HepG2 (cell line): ENCODE data around the gene ZNRF3. TPM values are rescaled to one million over a fixed set of nuclear protein-coding genes. Genes with fewer than 3 reads are reported as not detected.

Source experiments
- ATF4 ChIP-seq, 2 experiments: fragments of 450-650 bp in 1 of 2; sonication (generic) in 1 of 2; formaldehyde crosslinking; IDR thresholded peaks; 2 replicates each; pipeline versions ENCODE4 v1.5.0 to v1.8.0; 2020 to 2022; ENCODE audit warnings: mild to moderate bottlenecking in 1 of 2, missing genetic modification reagents in 1 of 2
- DRAP1 ChIP-seq: IDR thresholded peaks from 2 replicates; pipeline ENCODE4 v1.6.1; 2016; ENCODE audit warnings: missing genetic modification reagents, missing compliant biosample characterization
- KDM5B ChIP-seq: sonication (generic); formaldehyde crosslinking; IDR thresholded peaks from 2 replicates; pipeline ENCODE4 v1.4.0; 2020; ENCODE audit warnings: missing genetic modification reagents, mild to moderate bottlenecking, borderline replicate concordance
- KLF11 ChIP-seq: IDR thresholded peaks from 2 replicates; pipeline ENCODE4 v1.6.1; 2016; ENCODE audit warnings: missing compliant biosample characterization
- MAFG ChIP-seq: sonication (generic); formaldehyde crosslinking; IDR thresholded peaks from 2 replicates; pipeline ENCODE4 v1.5.1; 2020; ENCODE audit warnings: mild to moderate bottlenecking, missing genetic modification reagents
- SP140L ChIP-seq: sonication (generic); formaldehyde crosslinking; IDR thresholded peaks from 2 replicates; pipeline ENCODE4 v1.4.0; 2020; ENCODE audit warnings: missing genetic modification reagents, borderline replicate concordance
- TEAD2 ChIP-seq: sonication (generic); formaldehyde crosslinking; IDR thresholded peaks from 2 replicates; pipeline ENCODE4 v1.9.0; 2021; ENCODE audit warnings: missing genetic modification reagents
- TRIM24 ChIP-seq: sonication (generic); formaldehyde crosslinking; IDR thresholded peaks from 2 replicates; pipeline ENCODE4 v1.8.0; 2022; ENCODE audit warnings: mild to moderate bottlenecking, missing genetic modification reagents
- YEATS2 ChIP-seq: sonication (generic); formaldehyde crosslinking; IDR thresholded peaks from 2 replicates; pipeline ENCODE4 v1.4.0; 2020; ENCODE audit warnings: missing genetic modification reagents, borderline replicate concordance
- ZNF207 ChIP-seq: fragments of 450-650 bp; IDR thresholded peaks from 2 replicates; pipeline ENCODE4 v1.6.1; 2016; ENCODE audit warnings: antibody characterized with exemption, borderline replicate concordance
- ZNF3 ChIP-seq: IDR thresholded peaks from 2 replicates; pipeline ENCODE4 v1.7.0; 2017; ENCODE audit warnings: inconsistent platforms
- ZNF678 ChIP-seq: sonication (generic); formaldehyde crosslinking; IDR thresholded peaks from 2 replicates; pipeline ENCODE4 v1.4.0; 2020; ENCODE audit warnings: mild to moderate bottlenecking, missing genetic modification reagents
- polyA plus RNA-seq, 8 experiments: library from polyadenylated mRNA; depleted of rRNA in 3 of 8; stranded (reverse) in 7 of 8; unstranded in 1 of 8; fragments of >200 nt; fragmentation: Illumina TruSeq in 4 of 8; extraction: Trizol in 4 of 8; gene quantifications; 2 replicates each; pipeline versions ENCODE4 v1.2.1 to v1.2.3, GENCODE V29; 2011 to 2016; ENCODE audit warnings: low read depth in 4 of 8, missing spikeins in 1 of 8, mixed read lengths in 1 of 8; ENCODE audit not compliant: insufficient read depth in 1 of 8
- total RNA-seq, 5 experiments: library from RNA; depleted of rRNA; stranded (reverse); fragments of >200 nt; fragmentation: Illumina TruSeq; extraction: Trizol; gene quantifications; 2 replicates each; pipeline ENCODE4 v1.2.3, GENCODE V29; 2016; ENCODE audit warnings: low read depth in 1 of 5
- TF ChIP-seq, protein P1 (sequence below): sonication (generic); formaldehyde crosslinking; IDR thresholded peaks from 2 replicates; pipeline ENCODE4 v1.5.1; 2020; ENCODE audit warnings: mild to moderate bottlenecking, missing genetic modification reagents, moderate library complexity
- TF ChIP-seq, protein P2 (sequence below): sonication (generic); formaldehyde crosslinking; IDR thresholded peaks from 2 replicates; pipeline ENCODE4 v1.5.0; 2020; ENCODE audit warnings: mild to moderate bottlenecking, missing genetic modification reagents, borderline replicate concordance

Gene ZNRF3
- total and polyA plus RNA-seq, 2 of the 13 experiments (the other 11 are each of a cell fraction or from before 2014, with no cell fraction given) = 20.3 to 36.7 TPM

DNA sequence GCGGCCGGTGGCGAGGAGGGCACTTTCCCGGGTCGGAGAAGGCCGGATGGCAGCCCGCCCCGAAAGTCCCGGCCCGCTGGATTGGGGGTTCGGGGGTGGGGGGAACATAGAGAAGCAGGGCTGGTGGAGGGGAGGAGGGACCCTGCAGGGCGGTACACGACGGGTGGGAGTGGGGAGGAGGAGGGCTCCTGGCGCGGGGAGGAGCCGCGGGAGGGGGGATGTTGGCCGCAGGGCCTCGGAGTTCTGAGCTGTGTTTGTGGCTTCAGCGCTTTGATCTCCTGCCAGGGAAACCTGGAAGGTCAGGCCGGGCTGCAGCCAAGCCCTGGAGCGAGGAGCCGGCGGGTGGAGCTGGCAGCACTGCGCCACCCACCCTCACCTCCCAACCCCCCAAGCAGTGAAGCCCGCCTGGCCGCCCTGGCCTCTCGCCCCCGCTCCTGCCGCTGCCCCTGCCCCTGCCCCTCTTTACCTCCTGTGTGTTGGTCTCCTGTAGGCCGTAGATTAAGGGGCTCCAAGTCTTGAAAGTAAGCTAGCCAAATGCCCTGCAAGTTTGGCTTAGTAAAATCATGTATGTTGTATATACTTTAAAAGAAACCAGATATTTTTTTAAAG lies 147.3 kb downstream of the ZNRF3 start (continued):
- TF ChIP-seq ATF4 (CRISPR knock-in tag; IDR thresholded peaks at IDR 0.05) (no peak), TEAD2 (CRISPR knock-in tag) (no peak), KDM5B (CRISPR knock-in tag) (peak; percentile 74; the same call in 1 of the 2 replicates), TRIM24 (CRISPR knock-in tag) (no peak), MAFG (CRISPR knock-in tag) (no peak), YEATS2 (CRISPR knock-in tag) (no peak), KLF11 (CRISPR knock-in tag) (no peak), ZNF3 (CRISPR knock-in tag) (no peak), ZNF207 (no peak), SP140L (no peak), ZNF678 (CRISPR knock-in tag) (peak; percentile 72; the same call in 1 of the 2 replicates), DRAP1 (CRISPR knock-in tag) (peak; percentile 23; the same call in 1 of the 2 replicates)
- TF ChIP-seq, protein P1, sequence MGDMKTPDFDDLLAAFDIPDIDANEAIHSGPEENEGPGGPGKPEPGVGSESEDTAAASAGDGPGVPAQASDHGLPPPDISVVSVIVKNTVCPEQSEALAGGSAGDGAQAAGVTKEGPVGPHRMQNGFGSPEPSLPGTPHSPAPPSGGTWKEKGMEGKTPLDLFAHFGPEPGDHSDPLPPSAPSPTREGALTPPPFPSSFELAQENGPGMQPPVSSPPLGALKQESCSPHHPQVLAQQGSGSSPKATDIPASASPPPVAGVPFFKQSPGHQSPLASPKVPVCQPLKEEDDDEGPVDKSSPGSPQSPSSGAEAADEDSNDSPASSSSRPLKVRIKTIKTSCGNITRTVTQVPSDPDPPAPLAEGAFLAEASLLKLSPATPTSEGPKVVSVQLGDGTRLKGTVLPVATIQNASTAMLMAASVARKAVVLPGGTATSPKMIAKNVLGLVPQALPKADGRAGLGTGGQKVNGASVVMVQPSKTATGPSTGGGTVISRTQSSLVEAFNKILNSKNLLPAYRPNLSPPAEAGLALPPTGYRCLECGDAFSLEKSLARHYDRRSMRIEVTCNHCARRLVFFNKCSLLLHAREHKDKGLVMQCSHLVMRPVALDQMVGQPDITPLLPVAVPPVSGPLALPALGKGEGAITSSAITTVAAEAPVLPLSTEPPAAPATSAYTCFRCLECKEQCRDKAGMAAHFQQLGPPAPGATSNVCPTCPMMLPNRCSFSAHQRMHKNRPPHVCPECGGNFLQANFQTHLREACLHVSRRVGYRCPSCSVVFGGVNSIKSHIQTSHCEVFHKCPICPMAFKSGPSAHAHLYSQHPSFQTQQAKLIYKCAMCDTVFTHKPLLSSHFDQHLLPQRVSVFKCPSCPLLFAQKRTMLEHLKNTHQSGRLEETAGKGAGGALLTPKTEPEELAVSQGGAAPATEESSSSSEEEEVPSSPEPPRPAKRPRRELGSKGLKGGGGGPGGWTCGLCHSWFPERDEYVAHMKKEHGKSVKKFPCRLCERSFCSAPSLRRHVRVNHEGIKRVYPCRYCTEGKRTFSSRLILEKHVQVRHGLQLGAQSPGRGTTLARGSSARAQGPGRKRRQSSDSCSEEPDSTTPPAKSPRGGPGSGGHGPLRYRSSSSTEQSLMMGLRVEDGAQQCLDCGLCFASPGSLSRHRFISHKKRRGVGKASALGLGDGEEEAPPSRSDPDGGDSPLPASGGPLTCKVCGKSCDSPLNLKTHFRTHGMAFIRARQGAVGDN (CRISPR knock-in tag) = peak; percentile 89
- TF ChIP-seq, protein P2, sequence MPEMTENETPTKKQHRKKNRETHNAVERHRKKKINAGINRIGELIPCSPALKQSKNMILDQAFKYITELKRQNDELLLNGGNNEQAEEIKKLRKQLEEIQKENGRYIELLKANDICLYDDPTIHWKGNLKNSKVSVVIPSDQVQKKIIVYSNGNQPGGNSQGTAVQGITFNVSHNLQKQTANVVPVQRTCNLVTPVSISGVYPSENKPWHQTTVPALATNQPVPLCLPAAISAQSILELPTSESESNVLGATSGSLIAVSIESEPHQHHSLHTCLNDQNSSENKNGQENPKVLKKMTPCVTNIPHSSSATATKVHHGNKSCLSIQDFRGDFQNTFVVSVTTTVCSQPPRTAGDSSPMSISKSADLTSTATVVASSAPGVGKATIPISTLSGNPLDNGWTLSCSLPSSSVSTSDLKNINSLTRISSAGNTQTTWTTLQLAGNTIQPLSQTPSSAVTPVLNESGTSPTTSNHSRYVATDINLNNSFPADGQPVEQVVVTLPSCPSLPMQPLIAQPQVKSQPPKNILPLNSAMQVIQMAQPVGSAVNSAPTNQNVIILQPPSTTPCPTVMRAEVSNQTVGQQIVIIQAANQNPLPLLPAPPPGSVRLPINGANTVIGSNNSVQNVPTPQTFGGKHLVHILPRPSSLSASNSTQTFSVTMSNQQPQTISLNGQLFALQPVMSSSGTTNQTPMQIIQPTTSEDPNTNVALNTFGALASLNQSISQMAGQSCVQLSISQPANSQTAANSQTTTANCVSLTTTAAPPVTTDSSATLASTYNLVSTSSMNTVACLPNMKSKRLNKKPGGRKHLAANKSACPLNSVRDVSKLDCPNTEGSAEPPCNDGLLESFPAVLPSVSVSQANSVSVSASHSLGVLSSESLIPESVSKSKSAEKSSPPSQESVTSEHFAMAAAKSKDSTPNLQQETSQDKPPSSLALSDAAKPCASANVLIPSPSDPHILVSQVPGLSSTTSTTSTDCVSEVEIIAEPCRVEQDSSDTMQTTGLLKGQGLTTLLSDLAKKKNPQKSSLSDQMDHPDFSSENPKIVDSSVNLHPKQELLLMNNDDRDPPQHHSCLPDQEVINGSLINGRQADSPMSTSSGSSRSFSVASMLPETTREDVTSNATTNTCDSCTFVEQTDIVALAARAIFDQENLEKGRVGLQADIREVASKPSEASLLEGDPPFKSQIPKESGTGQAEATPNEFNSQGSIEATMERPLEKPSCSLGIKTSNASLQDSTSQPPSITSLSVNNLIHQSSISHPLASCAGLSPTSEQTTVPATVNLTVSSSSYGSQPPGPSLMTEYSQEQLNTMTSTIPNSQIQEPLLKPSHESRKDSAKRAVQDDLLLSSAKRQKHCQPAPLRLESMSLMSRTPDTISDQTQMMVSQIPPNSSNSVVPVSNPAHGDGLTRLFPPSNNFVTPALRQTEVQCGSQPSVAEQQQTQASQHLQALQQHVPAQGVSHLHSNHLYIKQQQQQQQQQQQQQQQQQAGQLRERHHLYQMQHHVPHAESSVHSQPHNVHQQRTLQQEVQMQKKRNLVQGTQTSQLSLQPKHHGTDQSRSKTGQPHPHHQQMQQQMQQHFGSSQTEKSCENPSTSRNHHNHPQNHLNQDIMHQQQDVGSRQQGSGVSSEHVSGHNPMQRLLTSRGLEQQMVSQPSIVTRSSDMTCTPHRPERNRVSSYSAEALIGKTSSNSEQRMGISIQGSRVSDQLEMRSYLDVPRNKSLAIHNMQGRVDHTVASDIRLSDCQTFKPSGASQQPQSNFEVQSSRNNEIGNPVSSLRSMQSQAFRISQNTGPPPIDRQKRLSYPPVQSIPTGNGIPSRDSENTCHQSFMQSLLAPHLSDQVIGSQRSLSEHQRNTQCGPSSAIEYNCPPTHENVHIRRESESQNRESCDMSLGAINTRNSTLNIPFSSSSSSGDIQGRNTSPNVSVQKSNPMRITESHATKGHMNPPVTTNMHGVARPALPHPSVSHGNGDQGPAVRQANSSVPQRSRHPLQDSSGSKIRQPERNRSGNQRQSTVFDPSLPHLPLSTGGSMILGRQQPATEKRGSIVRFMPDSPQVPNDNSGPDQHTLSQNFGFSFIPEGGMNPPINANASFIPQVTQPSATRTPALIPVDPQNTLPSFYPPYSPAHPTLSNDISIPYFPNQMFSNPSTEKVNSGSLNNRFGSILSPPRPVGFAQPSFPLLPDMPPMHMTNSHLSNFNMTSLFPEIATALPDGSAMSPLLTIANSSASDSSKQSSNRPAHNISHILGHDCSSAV (CRISPR knock-in tag) = no peak
